Activated T-cell treated with anti-CD3 and anti-CD28 coated beads, Interleukin-2, amount 50 U/mL, for 1 hour (primary cell): ENCODE results near the gene MAML2.

Source experiments
- DNase-seq: peaks from one replicate; pipeline ENCODE4 v3.0.0-alpha.2; 2020

Gene MAML2

GRCh38 chr11:96177146-96177545, 165.8 kb downstream of the MAML2 start:
- no peak for DNase-seq

GRCh38 chr11:96173906-96174305, 169.1 kb downstream of the MAML2 start:
- DNase-seq: no peak

DNA sequence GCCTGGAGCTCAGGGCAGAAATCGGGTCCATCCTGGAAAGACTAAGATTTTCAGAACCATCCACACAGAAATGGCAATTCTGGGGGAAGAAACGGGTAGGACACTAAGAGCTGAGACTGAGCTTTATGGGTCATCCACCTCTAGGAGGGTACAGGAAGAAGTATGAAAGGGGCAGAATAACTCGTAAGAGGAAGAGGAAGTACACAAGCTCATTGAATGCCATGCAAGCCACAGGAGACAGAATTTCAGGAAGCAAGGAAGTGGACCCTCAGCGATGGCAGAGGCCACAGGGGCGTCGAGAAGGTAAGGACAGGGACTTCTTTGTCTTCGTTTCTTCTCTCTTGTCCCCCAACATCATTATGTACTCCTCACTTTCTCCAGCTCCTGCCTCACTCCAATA, 169.6 kb downstream of the MAML2 start:
- no peak for DNase-seq

DNA sequence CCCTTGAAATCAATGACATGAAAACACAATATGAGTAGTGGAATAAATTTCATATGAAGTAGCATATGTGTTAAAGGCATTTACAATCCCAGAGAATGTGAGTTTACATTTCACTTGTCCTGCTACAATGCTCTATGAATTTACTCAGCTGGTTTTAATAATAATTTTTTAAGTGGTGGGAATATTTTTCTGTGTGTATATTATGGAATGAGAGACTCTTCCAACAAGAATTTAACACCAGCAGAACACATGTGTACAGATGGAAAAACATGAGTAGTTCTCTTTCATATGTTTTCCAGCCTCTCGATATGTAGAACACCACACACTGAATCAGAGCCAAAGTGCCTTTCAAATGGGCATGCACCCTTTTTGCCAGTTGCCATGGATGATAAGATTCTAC, 170.4 kb downstream of the MAML2 start:
- no peak for DNase-seq

DNA sequence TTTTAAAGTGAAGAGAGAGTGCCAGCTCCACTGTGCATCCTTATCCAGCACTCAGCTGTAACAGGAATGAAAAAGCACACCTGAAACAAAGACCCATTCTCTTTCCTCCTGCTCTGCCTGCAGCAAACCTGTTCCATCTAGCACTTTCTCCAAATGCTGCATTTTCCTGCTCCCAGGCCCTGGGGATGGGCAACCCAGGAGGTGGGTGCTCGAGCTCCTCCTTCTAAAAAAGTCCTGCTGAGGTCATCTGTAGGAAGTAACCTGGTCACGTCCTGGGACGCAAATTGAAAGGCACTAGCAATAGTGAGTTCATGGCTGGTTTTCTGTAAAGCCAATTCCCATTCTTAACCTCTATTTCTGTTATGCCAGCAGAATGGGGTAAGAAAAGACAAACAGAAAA, 173.7 kb downstream of the MAML2 start:
- DNase-seq: no peak

DNA sequence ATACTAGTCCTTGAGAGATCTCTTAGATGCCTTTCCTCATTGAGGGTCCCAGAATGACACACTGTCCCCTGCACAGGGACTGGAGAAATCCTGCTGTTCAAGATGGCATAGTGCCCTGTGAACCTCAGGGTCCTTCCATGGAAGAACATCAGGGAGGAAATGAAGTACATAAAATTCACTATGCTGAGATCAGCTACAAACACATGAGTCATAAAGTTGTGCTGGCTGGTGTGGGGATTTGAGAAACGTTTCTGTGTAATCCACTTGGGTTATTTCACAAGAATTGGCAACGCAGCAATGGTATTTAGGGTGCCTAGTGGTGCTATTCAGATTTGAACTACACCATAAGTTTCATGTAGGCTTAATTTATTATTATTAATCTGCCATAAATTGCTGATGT, 174.4 kb downstream of the MAML2 start:
- no peak for DNase-seq

GRCh38 chr11:96167787-96168186, 175.2 kb downstream of the MAML2 start:
- DNase-seq: no peak

GRCh38 chr11:96167203-96167758, 175.7 kb downstream of the MAML2 start:
- DNase-seq: no peak

GRCh38 chr11:96162816-96163499, 180.0 kb downstream of the MAML2 start:
- no peak for DNase-seq

- DNase-seq: no peak
These were observed 181.5 kb downstream of the MAML2 start for GRCh38 chr11:96161307-96162089.

DNA sequence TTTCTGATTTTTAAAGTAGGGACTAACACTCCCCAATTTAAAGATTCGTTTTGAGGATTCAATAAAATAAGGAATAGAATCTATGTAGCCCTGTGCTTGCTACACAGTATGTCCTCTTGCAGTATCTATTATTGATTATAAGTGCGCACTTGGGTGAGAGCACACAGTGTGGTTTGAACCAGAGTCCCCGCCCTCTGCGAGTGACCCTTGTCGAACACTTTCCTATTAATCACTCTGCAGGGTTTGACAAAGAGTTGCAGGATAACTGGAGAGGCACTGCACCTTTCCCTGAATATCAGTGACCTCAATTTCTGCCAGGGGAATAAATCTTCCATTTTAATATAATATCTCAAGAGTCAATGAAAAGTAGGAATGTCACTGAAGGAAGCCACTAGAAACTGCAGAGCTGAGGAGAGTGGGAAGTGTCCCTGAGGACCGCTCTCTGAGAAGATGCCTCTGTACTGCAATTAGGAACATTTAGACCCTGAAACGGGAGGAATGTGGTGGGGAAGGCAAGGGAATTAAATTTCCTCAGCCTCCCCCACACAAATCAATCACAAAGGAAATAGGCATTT, 182.2 kb downstream of the MAML2 start:
- no peak for DNase-seq

DNA sequence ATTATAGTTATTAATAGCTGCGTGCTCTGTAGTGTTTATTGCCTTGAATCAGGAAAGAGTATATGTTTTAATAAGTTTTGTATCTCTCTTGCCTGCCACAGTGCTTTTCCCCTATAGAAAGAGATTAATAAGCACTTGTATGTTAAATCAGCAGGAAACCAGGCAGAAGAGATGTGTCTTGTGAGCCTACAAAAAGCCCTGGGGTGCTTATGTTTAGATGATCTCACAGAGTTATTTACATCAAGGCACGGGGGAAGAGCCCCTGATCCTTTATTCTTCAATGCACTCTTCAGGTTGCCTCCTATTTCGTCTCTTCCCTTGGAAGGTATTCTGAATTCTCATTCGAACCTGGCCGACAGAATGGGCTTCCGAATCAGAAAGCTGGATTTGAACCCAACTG, 183.0 kb downstream of the MAML2 start:
- no peak for DNase-seq

DNA sequence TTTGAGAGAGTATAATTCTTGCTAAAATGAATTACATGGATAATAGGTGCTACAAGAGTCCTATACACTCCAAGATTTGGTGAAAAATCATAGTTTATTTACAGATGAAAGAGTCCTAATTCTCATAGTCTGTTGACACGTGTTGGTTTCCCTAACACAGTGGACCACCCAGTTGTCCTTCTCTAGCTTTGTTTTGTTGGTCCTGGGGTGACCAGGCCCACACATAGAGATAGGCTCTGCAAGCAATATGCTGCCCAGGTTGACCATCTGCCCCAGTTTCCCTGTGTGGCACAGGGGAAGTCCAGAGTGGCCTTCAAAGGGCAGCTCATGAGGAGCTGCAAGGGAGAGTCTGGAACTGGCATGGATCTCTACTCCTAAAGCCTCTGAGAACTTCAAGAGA, 184.9 kb downstream of the MAML2 start:
- DNase-seq: no peak

DNA sequence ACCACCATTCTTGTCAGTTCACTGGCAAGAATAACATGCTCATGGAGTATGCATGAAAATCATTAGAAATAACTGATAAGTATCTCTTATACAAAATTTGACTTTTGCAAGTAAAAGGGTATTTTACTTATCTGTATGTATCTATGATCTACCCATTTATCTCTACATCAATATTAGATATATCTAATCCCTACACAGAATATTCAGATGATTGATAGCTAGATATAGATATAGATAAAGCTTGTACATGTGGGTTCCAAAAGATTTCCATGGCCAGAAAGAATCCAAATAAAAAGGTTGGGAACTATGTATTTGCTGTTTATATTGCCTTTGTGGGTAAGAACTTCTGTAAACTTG, 185.5 kb downstream of the MAML2 start:
- no peak for DNase-seq

DNA sequence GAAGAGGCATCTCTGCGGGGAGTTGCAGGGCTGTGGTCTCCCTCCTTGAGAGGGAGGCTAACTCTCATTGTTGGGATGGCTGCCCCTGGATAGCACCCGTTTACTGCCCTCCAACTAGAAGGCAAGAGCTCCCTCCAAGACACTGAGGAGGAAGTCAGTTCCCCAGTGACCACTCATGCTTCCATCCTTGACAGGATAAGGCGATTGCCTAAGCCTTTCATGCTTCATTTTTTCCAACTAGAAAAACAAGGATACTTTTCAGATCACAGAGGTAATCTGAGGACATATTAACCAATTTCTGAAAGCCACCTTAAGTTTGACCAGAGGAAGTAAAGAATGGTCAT, 186.6 kb downstream of the MAML2 start:
- DNase-seq: no peak

DNA sequence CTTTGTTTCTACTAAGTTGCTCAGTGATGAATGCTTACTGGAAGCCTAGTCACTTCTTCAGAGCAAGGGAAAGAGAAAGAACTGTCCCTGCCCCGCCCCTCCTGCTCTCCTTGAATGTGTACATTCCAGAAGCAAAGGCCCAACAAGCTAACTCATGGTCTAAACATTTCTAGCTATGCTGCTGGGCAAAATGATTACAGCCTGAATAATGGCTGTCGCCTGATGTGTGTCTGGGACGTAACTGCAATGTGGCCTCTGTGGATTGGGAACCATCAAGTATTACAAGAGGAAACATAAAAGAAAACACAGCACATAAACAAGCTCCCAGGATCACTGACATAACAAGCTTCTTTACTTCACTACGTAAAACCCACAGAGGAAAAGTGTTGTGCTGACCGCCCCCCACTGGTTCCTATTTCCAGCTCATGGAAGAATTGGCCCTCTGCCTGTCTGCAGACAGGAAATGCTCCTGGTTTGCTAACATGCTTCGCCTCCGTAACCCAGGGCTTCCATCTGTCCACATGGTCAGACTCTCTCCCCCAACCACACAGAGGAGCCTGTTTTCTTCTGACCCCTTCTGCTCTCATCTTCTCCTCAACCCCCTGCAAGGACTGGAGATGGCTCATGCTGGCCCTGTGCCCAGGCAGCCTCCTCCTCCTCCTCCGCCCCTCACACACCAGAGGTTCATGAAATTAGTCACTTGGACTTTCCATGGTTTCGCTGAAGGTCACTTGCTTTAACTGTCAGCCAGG, 187.2 kb downstream of the MAML2 start:
- no peak for DNase-seq

- DNase-seq: no peak
These were observed 188.0 kb downstream of the MAML2 start for GRCh38 chr11:96154802-96155520.

DNA sequence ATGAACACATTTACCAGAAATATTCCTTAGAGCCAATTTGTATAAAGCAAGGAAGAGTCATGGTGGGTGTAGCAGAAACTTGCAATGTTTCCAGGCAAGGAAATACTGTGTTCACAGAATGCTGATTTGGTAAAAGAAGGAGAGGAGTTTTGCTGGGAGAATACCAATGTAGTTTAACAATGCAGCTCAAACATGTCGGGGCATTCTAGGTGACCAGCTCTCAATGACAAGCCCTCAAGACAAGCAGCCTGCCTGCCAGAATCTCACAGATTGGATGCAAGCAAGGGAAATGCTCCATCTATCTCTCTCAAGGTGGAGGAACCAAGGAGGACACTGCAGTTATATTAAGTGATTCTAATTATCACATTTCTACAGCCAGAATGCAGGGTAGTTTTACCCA, 190.4 kb downstream of the MAML2 start:
- no peak for DNase-seq

DNA sequence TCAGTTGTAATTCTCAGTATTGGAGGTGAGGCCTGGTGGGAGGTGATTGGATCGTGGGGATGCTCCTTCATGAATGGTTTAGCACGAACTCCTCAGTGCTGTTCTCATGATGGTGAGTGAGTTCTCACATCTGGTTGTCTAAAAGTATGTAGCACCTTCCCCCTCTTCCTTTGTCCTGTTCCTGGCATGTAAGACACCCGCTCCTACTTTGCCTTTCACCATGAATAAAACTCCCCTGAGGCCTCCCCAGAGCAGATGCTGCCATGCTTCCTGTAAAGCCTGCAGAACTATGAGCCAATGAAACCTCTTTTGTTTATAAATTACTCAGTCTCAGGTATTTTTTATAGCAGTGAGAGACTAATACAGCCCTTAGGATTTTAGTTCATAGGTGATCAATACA, 191.5 kb downstream of the MAML2 start:
- no peak for DNase-seq

DNA sequence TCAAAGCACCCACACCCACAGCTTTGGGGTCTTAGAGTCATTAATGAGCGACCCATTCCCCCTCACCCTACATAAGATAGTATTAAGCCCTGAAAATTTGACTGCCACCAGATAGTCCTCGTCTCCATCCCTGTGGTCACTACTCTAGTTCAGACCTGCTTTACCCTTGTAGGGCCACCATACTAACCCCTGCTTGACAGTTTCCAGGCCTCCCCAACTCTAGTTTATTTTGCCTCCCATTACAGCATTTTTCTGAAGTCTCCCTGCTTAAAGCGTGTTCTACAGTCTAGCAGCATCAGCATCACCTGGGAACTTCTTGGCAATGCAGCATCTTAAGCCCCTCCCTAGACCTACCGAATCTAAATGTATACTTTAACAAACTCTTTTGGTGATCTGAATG, 192.4 kb downstream of the MAML2 start:
- no peak for DNase-seq

DNA sequence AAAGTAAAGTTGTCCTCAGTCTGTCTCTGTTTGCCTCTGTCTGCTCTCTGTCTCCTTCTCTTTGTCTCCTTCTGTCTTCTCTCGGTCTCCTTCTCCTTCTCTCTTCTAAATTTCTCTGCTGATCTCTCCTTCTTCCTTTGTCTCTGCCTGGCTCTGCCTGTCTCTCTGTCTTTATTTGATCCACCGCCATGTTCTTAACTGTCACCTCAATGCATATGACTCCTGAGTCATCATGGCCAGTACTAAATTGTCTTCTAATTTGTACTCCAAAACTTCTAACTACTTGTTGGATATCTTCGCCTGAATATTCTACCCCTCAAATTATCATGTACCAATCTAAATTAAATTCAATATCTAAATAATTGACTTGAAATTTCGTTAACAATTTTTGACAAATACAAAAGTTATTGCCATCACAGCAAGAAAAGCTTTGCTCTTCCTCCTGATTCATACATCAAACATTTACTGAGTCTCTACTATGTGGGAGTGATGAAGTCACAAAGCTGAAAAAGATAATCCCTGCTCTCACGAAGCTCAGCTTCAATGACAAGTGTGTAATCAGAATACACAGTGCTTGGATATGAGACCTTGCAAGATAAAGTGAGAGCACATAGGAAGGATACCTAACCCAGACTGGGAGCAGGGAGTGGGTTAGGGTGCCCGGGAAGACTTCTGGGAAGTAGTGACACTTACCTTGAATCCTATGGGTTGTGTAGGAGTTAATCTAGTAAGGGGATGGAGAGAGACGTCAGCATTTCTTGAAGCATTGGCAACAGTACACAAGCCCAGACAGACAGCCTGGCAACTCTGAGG, 193.0 kb downstream of the MAML2 start:
- DNase-seq: no peak

DNA sequence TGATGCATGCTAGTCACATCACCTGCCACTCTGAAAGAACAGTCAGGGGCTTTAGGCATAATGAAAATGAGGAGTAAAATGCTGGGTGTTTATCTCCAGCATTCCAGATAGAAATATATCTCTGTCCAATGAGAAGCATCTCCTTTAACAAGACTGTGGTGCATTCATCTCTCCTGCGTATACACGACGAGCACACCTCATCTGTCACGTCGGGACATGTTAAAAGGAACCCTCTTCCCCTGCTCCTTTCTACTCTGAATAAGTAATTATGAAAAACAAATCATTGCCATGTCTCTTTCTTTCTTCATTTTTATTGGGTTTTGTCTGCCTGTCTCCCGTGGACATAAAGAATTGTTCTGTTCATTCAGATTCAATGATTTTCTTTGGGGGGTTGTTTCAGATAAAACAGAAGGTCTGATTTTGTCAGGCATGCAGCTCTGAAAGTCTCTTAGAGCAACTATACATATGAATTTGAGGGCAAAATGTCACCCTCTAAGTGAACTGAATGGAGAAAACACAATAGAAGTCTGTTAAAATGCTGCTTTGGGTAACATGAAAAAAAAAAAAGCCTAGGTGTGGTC, 195.0 kb downstream of the MAML2 start:
- no peak for DNase-seq
